Smooth muscle cell (in vitro differentiated cells): ENCODE measurements around the gene PRDM2. TPM values are rescaled to one million over a fixed set of nuclear protein-coding genes. Genes with fewer than 3 reads are reported as not detected.

Experiments used
- DNase-seq: peaks from one replicate; lab custom pipeline; 2025; ENCODE audit not compliant: unreplicated experiment; lab: John Stamatoyannopoulos, UW
- H2AFZ ChIP-seq: fragments of 200-600 bp; sonication (generic); 2 replicates; pipeline ENCODE4 v1.6.0; 2016; ENCODE audit warnings: antibody characterized with exemption, low read depth, mild to moderate bottlenecking
- H3F3A ChIP-seq: fragments of 200-600 bp; sonication (generic); 2 replicates; pipeline ENCODE4 v1.6.0; 2017; ENCODE audit warnings: antibody characterized with exemption, low read depth
- H3K27ac ChIP-seq: fragments of 200-600 bp; sonication (generic); 2 replicates; pipeline ENCODE4 v1.5.1; 2016; ENCODE audit warnings: low read depth, mild to moderate bottlenecking
- H3K27me3 ChIP-seq: fragments of 200-600 bp; sonication (generic); 2 replicates; pipeline ENCODE4 v1.6.1; 2016; ENCODE audit warnings: low read depth, mild to moderate bottlenecking
- H3K36me3 ChIP-seq: fragments of 200-600 bp; sonication (generic); 2 replicates; pipeline ENCODE4 v1.5.1; 2016; ENCODE audit warnings: low read depth
- H3K4me1 ChIP-seq: fragments of 200-600 bp; sonication (generic); 2 replicates; pipeline ENCODE4 v1.5.1; 2016; ENCODE audit warnings: low read depth
- H3K4me2 ChIP-seq: fragments of 200-600 bp; sonication (generic); 2 replicates; pipeline ENCODE4 v1.6.0; 2016; ENCODE audit warnings: mild to moderate bottlenecking
- H3K4me3 ChIP-seq: fragments of 200-600 bp; sonication (generic); 2 replicates; pipeline ENCODE4 v1.5.1; 2016; ENCODE audit warnings: mild to moderate bottlenecking
- H3K79me2 ChIP-seq: fragments of 200-600 bp; sonication (generic); 2 replicates; pipeline ENCODE4 v1.6.0; 2016; ENCODE audit warnings: low read depth, mild to moderate bottlenecking
- H3K9ac ChIP-seq: fragments of 200-600 bp; sonication (generic); 2 replicates; pipeline ENCODE4 v1.6.0; 2016; ENCODE audit warnings: low read depth
- H3K9me3 ChIP-seq: fragments of 200-600 bp; sonication (generic); replicated peaks from 2 replicates; pipeline ENCODE4 v1.5.1; 2016; ENCODE audit warnings: low read depth
- H4K20me1 ChIP-seq: fragments of 200-600 bp; sonication (generic); 2 replicates; pipeline ENCODE4 v1.6.0; 2016; ENCODE audit warnings: low read depth
- CTCF ChIP-seq: fragments of 200-600 bp; sonication (generic); IDR thresholded peaks from 2 replicates; pipeline ENCODE4 v1.5.1; 2017; ENCODE audit warnings: borderline replicate concordance, mild to moderate bottlenecking, antibody characterized with exemption; ENCODE audit not compliant: insufficient read depth, poor library complexity, severe bottlenecking
- WGBS: methylation state at CpG from one replicate; pipeline ENCODE4 v1.1.7; 2016; ENCODE audit warnings: low lambda C conversion rate; 5-methylcytosine and 5-hydroxymethylcytosine counted together
- polyA plus RNA-seq: library from polyadenylated mRNA; unstranded; fragments of >200 nt; fragmentation: Nextera tagmentation; extraction: Ambion mirVana; gene quantifications from 2 replicates; pipeline ENCODE4 v1.2.1, GENCODE V29; 2016
- total RNA-seq: library from RNA; depleted of rRNA; stranded (reverse); fragments of >200 nt; gene quantifications from 2 replicates; pipeline ENCODE4 v1.2.3, GENCODE V29; 2014

PRDM2 gene
- total and polyA plus RNA-seq, 2 experiments from 2014 or later, result 19.8 to 20.0 TPM

DNA sequence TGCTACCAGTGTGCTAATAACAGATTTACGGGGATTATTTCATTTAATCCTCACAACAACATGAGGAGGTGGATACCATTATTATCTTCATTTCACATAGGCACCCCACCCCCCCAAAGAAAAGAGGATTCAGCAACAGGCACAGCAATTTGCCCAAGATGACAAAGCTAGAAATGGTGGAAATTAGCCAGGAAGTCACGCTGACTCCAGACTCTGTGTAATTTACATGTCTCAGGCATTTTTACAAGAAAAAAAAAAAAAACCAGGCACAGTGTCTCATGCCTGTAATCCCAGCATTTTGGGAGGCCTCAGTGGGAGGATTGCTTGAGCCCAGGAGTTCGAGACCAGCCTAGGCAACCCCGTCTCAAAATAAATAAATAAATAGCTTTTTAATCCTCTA, 37.5 kb upstream of the PRDM2 start:
- Histone ChIP-seq H3K27me3 (no peaks in the 10 kb centered on the region), H3K4me1 (no peaks in the 10 kb centered on the region), H3F3A (no peaks in the 10 kb centered on the region), H4K20me1 (no peaks in the 10 kb centered on the region), H3K27ac (peak overlapping the region; percentile 60), H3K79me2 (no peaks in the 10 kb centered on the region), H3K4me2 (no peak overlapping the region), H2AFZ (no peak overlapping the region), H3K36me3 (no peaks in the 10 kb centered on the region), H3K4me3 (no peak overlapping the region), H3K9me3 (no peaks in the 10 kb centered on the region), H3K9ac (no peak overlapping the region)
- TF ChIP-seq CTCF, result no peak
- WGBS, result 26% methylated on average over 4 of the region's 4 CpGs
- DNase-seq, result no peak

DNA sequence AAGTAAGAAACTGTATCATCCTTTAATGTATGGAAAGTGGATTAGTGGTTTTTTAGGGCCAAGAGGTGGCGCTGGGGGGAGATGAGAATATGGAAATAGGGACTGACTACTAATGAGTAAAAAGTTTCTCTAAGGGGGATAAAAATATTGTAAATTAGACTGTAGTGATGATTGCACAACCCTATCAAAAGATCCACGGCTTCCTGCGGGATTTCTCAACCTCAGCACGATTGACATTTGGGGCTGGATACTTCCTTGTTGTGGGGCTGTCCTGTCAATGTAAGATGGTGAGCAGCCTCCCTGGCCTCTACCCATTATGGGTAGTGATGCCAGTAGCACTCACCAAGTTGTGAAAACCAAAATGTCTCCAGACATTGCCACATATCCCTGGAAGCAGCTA, 36.0 kb upstream of the PRDM2 start:
- no peak for DNase-seq
- no peaks in the 10 kb centered on the region for H3K4me1 ChIP-seq
- H3K9me3 ChIP-seq, result no peaks in the 10 kb centered on the region
- no peaks in the 10 kb centered on the region for H3K79me2 ChIP-seq
- no peak overlapping the region for H3K27ac ChIP-seq
- H3K36me3 ChIP-seq, result no peaks in the 10 kb centered on the region
- no peak overlapping the region for H2AFZ ChIP-seq
- no peaks in the 10 kb centered on the region for H4K20me1 ChIP-seq
- no peak overlapping the region for H3K4me2 ChIP-seq
- no peaks in the 10 kb centered on the region for H3K27me3 ChIP-seq
- 78% methylated on average over 4 of the region's 4 CpGs for WGBS
- no peak overlapping the region for H3K4me3 ChIP-seq
- TF ChIP-seq CTCF, result no peak
- H3K9ac ChIP-seq, result no peak overlapping the region
- H3F3A ChIP-seq, result no peaks in the 10 kb centered on the region

GRCh38 chr1:13664451-13664850, 35.5 kb upstream of the PRDM2 start:
- Histone ChIP-seq H3K4me1 (no peaks in the 10 kb centered on the region), H3K4me3 (no peak overlapping the region), H3K36me3 (no peaks in the 10 kb centered on the region), H2AFZ (no peak overlapping the region), H3K27me3 (no peaks in the 10 kb centered on the region), H3F3A (no peaks in the 10 kb centered on the region), H3K9ac (no peak overlapping the region), H3K9me3 (no peaks in the 10 kb centered on the region), H3K79me2 (no peaks in the 10 kb centered on the region), H3K27ac (no peak overlapping the region), H4K20me1 (no peaks in the 10 kb centered on the region), H3K4me2 (no peak overlapping the region)
- no peak for TF ChIP-seq CTCF
- no peak for DNase-seq
- 89% methylated on average over 1 of the region's 1 CpG for WGBS

GRCh38 chr1:13666317-13666716, 33.7 kb upstream of the PRDM2 start:
- no peak overlapping the region for H3K4me2 ChIP-seq
- no peak for DNase-seq
- no peaks in the 10 kb centered on the region for H3K9me3 ChIP-seq
- no peaks in the 10 kb centered on the region for H3K4me1 ChIP-seq
- no peaks in the 10 kb centered on the region for H3F3A ChIP-seq
- no peak overlapping the region for H3K4me3 ChIP-seq
- H3K36me3 ChIP-seq, result no peaks in the 10 kb centered on the region
- TF ChIP-seq CTCF, result no peak
- H3K9ac ChIP-seq, result no peak overlapping the region
- H3K27ac ChIP-seq, result no peak overlapping the region
- H3K79me2 ChIP-seq, result no peaks in the 10 kb centered on the region
- H2AFZ ChIP-seq, result peak overlapping the region; percentile 60
- no peaks in the 10 kb centered on the region for H3K27me3 ChIP-seq
- WGBS, result 97% methylated on average over 5 of the region's 5 CpGs
- H4K20me1 ChIP-seq, result no peaks in the 10 kb centered on the region
